GM18867 (cell line): ENCODE data around the gene FAM107A.

Source experiments
- ATAC-seq: cut with Tn5 transposase; IDR thresholded peaks from one replicate; pipeline ENCODE4 v1.9.1; 2021; ENCODE audit warnings: mild to moderate bottlenecking, moderate library complexity; ENCODE audit not compliant: unreplicated experiment

Gene FAM107A

DNA sequence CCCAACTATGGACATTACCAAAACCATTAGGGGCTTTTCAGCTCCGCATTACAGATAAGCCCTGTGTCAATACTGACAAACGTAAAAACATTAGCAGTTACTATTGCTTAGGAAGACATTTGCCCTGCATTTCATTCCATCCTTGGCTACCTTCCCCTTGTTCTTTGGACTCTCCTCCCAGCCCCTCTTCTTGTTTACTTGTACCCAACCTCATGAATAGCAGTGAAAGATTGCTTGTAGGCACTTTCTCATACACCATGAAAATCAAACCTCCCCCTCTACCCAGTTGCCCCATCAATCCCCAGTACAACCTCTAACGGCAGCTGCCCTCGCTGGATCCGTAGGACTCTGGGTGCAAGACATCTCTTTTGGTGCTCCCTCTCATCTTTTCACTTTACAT lies 16.9 kb upstream of the FAM107A start:
- ATAC-seq, result no peak

DNA sequence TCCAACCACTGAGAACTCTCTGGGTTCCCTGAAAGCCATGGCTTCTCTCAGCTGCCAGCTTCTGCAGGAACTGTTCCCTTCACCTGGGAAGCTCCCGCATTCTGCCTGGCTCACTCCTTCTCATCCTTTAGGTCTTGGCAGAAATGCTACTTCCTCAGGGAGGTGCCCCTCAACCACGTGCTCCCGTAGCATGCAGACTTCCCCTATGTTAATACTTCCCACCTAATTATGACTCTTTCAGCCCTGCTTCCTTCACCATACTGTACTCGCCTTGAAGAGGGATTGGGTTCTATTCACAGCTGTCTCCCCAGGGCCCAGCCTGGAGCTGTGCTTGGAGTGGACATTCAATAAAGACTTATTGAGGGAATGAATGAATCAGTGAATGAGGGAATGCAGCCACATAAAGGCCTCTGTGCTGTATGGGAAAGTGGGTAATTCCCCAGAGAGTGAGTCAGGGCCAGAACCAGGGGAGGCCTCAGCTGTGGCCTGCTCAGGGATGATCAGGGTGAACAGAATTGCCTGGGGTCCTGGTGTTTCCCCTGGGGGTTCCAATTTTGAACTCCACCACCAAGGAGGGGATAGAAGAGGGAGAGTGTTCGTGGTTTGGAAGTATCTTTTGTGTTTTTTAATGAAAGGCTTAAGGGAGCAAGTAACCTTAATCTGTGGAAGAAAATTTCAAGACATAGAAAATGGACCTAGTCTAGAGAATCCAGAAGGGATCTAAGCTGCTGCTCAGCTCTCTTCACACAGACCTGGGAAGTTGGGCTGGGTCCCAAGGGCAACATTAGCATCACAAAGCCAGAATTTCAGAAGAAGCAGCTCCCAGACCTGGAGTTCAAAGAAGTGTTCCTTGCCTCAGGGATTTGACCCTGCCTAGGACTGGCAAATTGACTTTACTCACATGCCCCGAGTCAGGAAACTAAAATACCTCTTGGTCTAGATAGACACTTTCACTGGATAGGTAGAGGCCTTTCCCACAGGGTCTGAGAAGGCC lies 14.6 kb upstream of the FAM107A start:
- ATAC-seq, result no peak

DNA sequence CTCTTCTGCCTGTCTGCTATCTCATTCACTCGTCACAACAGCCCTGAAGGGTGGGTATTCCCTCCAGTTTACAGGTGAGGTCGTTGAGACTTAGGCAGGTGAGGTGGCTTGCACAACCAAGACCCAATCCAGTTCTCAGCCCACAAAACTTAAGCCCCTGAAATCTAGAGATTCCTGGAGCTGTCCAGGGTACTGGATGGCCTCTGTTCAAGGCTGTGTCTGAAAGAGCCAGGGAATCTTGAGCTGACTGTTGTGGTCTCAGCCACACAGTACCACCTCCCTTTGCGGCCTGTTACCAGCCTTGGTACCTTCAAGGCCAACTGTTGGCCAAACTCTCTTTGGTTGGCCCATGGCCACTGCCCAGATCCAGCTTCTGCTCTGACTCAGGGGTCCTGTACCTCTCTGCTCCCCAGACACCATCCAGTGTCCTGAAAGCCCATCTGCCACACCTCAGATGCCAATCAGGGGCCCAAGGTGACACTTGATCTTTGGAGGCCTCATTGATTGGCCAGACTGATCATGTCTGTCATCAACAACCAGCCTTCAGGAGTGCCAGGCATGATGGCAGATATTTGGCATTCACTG lies 10.9 kb upstream of the FAM107A start:
- ATAC-seq, result no peak

DNA sequence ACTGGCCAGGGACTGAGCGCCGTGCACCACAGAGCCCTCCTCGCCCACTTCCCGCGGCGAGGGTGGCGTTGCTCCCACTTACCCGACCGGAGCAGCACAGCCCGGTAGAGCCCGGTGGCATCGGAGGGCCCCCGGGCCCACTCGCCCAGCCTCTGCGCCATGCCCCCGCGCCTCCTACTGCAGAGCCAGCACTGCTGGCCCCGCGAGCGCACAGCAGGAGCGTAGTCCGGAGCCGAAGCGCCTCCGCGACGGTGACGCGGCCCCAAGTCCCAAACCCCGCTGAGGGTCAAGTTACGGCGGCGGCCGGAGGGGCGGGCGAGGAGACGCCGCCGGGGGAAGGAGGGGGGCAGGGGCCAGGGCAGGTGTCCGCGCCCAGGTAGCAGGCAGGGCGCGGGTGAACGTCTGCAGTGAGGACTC lies 9.6 kb upstream of the FAM107A start:
- no peak for ATAC-seq

- no peak for ATAC-seq
Measured at GRCh38 chr3:58585994-58586393, 8.8 kb upstream of the FAM107A start.

- ATAC-seq, result peak; percentile 95
Measured at GRCh38 chr3:58585005-58585786, 8.0 kb upstream of the FAM107A start.

DNA sequence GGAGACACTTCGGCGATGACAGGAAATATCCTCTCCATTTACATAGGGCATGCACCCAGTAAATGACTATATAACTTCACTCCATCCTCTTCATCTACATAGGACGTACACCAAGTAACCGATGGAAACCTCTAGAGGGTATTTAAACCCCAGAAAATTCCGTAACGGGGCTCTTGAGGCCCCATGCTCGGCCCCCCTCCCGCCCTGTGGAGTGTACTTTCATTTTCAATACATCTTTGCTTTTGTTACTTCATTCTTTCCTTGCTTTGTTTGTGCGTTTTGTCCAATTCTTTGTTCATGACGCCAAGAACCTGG lies 7.5 kb upstream of the FAM107A start:
- no peak for ATAC-seq

DNA sequence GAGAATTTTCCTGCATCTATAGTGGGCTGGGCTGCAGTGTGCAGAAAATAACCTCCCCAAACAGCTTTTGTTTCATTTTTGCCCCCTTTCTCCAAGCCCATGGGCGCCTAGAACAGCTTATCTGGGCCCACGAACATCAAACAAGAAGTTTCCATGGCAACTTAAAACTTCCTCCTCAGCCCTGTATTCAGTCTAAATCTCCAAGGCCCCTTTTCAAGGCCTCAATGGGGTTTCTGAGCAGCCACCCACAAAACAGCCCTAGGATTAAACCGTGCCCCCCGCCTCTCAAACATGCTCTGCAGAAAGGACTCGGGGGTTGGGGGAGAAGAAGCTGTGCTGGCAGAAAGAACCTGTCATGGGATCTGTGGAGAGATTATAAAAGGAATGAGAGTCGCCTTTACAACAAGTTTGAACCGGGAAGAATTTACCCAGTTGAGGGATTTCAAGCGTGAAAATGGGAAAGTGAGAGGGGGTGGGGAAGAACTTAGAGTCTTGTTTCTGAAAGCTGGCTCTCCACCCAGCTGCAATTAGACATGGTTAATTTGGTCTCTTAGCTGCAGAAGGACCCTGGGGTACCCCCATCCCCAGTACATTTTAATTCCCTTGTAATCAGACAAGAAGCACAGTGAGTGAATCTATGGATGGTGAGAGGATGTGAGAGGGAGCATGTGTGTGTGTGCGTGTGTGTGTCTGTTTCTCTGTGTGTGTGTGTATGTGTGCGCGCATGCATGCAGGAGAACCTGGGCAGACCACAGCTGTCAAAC lies 4.3 kb upstream of the FAM107A start:
- ATAC-seq, result no peak

DNA sequence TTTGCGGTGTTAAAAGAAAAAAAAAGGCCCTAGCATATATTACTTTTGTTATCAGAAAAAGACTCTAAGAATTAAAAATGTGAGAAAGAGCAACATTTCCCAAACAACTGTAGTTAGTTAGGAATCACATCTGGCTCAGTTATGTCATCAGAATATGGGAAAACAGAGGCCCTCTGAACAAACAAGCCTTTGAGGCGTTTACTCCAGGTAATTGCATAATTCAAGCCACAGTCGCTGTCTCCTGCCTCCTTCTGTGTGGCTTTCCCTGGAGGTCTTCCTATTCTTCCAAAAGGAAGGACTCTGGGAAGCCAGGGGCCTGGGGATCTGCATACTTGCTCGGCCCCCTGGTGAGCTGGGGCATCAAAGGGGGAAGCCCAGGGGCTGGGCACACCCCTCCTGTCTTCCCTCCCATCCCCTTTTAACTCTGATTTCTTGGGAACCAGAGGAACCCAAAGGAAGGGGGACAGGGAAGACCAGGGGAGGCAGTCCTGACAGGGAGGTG lies 3.7 kb upstream of the FAM107A start:
- no peak for ATAC-seq

GRCh38 chr3:58578873-58579272 lies 1.7 kb upstream of the FAM107A start:
- no peak for ATAC-seq

DNA sequence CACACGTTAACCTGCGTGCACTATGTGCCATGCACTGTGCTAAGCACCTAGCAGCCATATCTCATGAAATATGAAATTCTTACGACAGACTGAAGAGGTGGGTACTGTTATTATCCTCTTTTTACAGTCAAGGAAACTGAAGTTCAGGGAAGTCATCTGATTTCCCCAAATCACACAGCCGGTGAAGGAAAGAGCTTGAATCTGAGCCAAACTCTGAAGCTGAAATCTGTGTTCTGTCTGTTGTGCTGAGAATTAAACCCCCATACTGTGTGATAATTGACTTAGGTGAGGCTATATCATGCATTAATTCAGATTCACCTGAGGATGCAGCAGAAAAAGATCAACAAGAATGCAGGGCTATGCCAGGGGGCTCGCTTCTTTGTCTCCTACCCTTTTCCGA lies 475 bp downstream of the FAM107A start:
- ATAC-seq, result no peak

GRCh38 chr3:58575971-58576652 lies 1.1 kb downstream of the FAM107A start:
- ATAC-seq, result no peak

DNA sequence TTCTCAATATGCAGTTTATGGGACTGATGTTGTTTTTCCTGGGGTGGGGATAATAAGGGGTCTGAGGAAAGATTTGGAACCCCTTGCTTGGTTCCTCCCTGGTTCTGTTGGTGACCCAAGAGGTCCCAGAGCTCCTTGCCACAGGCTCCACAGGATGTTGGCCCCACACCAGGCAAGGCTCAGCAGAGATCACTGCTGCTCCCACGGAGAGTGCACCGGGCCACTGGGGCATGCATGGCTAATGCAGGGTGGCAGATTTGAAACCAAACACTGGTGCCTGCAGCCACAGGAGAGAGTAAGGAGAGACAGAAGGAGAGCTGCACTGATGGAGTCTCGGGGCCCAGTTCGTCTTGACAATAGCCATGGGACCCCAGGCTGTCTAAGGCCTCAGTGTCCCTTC lies 2.5 kb downstream of the FAM107A start:
- no peak for ATAC-seq

- ATAC-seq, result no peak
Measured at GRCh38 chr3:58574106-58574505, 3.1 kb downstream of the FAM107A start.

DNA sequence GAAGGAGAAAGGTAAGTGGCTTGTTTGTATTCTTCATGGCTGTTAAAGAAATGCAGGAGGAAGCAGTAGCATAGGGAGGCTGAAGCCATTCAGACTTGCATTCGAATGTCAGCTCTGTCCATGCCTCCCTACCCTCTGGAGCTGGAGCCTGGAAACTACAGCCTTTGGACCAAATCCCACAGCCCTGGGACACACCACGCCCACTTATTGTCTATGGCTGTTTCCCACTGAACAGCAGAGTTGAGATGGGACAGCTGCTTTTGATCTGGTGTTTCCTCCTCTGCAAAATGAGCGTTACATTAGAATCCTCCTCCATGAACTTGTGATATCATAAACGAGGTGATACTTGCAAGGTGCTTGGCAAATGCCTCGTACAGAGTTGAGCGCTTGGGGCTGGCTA lies 3.6 kb downstream of the FAM107A start:
- no peak for ATAC-seq

DNA sequence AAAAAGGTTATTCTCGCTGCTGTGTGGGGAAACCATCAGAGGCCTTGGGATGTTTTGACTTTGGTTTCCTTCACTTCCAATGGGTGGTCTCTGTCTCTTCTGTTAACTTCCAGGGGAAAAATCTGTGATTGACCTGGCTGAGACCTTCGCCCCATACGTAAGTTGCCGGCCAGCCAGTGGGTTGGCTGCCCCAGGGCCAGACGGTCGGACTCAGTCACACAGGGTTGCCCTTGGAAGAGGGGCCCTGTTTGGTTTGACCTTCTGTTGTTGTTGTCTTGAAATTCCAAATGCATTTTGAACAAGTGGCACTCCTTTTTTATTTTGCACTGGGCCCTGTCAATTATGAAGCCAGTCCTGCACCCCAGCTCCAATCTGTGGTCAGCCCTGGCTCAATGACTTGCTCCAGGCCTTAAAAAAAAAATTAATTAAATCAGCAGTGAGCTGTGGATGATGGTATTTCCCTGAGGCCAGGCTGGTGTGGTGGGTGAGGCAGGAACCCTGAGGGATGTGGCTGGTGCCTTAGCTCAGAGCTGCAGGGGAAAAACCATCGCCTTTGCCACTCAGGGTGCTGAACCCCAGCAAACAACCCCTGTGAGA lies 4.5 kb downstream of the FAM107A start:
- no peak for ATAC-seq

GRCh38 chr3:58572013-58572633 lies 5.1 kb downstream of the FAM107A start:
- no peak for ATAC-seq

GRCh38 chr3:58570851-58571250 lies 6.3 kb downstream of the FAM107A start:
- no peak for ATAC-seq

DNA sequence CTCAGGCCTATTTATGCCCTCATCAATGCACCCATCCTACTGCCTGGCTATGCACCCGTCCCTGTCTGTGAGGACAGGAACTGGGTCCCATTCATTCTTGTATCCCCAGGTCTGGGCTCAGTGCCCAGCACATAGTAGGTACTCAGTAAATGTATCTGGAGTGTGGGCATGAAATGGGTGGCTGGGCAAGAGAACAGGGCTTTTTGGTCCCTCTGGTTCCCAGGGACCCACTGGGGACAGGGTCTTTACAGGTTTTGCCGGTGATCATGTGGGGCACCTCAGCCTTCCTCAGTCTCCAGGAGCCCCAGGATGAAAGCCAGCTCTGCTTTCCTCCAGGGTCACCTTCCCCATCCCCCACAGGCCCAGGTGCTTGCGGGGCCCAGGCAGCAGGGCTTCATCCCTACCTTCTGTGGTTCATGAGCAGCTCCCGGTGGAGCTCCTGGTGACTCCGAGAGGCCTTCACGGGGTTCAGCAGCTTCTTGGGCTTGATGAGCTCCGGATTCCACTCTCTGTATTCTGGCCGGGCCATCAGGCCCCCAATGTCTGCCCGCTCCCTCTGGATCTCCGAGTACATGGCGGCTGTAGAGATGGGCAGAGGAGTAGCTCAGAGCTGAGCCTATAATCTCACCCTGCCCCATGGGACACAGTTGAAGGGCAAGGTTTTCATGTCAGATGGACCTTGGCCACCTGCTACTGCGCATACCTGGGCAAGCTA lies 7.7 kb downstream of the FAM107A start:
- no peak for ATAC-seq
